ENCODE data around the gene PMVK.
A peak's percentile ranks its signal among the peaks of the same experiment; 100 is the strongest.
"Not testable (repeated sequence)": the region's sequence is repeated elsewhere in the genome, so short reads cannot be mapped to it uniquely, and the experiment has no call there.

PMVK gene

GRCh38 chr1:154912755-154913154 lies 23.8 kb downstream of the PMVK start:
- no peak for DNase-seq

- DNase-seq, result no peak
Observed at GRCh38 chr1:154911691-154912550, 24.6 kb downstream of the PMVK start.

DNA sequence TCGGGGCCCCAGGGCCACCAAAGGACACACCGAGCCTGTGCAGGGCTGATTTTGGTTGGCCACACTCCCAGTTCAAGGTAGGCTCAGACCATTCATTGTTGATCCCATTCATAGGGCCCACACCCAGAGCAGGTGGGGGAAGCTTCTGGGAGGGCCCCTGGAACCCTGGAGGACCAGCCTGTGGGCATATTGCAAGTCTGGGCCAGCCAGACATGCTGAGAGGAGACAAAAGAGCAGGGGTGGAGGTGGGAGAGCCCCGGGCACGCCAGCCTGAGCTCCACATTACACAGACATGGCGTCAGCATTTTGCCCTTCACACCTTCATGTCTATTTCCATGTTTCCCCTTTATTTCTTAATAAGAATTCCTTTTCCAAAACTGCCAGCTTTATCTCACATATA lies 25.7 kb downstream of the PMVK start:
- DNase-seq, result no peak

DNA sequence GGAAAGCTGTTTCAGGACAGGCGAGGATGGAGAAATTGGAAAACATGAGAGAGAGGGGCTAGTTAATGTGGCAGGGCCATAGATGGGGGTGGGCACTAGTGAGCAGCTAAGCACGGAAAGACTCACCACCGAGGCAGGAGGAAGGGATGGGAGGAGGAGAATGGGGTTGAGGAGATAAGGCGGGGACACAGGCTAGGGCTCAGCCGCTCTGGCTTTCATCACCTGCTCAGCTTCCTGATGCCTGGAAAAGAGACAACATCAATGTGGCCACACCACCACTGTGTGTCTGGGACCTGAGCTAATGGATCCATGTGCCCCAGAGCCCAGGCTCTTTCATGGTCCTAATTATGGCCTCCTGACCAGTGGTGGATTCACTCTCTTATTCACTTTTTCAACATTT lies 27.6 kb downstream of the PMVK start:
- DNase-seq, result no peak

DNA sequence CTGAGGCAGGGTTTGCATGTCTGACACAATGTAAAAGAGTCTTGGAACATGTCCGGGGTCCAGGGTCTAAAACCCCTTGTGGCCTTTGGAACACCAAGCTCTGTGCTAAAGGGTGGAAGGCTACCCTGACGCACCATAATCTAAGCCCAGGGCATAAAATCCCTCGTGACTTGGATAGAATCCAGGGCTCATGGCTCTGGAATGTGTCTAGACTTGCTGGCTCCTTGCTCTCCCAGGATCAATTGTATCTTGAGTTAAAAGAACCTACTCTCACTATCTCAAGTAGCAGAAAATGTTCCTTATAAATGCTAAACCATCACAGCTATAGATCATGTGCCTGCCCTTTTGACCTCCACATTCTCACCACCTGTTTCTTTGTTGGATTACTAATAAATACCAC lies 28.4 kb downstream of the PMVK start:
- DNase-seq, result not testable (repeated sequence)

GRCh38 chr1:154906621-154907081 lies 29.9 kb downstream of the PMVK start:
- no peak for DNase-seq

DNA sequence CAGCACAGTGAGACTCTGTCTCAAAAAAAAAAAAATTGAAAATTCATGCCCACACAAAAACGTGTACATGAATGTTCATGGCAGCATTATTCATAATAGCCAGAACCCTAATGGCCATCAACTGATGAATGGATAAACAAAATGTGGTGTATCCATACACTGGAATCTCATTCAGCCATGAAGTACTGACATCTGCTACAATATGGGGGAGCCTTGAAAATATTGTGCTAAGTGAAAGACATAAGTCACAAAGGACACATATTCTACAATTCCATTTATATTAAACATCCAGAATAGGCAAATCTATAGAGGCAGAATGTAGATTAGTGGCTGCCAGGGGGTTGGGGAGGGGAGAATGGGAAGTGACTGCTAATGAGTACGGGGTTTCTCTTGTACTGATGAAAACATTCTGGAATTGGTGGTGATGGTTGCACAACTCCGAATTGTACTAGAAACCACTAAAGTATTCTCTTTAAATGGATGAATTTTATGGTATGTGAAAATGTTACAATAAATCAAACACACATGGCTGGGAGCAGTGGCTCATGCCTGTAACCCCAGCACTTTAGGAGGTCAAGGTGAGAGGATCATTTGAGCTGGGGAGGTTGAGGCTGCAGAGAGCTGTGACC lies 33.5 kb downstream of the PMVK start:
- no peak for DNase-seq

GRCh38 chr1:154901591-154901990 lies 34.9 kb downstream of the PMVK start:
- DNase-seq, result no peak

DNA sequence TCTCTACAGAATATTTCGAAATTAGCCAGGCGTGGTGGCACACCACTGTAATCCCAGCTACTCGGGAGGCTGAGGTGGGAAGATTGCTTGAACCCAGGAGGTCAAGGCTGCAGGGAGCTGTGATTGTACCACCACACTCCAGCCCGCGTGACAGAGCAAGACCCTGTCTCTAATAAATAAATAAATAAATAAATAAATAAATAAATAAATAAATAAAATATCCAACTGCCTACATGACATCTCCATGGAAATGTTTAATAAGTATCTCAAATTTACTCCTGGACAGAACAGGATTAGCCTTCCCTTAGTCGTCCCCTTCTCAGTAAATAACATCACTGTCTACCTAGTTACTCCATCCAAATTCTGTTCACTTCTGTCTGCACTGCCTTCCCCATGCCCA lies 37.5 kb downstream of the PMVK start:
- no peak for DNase-seq

DNA sequence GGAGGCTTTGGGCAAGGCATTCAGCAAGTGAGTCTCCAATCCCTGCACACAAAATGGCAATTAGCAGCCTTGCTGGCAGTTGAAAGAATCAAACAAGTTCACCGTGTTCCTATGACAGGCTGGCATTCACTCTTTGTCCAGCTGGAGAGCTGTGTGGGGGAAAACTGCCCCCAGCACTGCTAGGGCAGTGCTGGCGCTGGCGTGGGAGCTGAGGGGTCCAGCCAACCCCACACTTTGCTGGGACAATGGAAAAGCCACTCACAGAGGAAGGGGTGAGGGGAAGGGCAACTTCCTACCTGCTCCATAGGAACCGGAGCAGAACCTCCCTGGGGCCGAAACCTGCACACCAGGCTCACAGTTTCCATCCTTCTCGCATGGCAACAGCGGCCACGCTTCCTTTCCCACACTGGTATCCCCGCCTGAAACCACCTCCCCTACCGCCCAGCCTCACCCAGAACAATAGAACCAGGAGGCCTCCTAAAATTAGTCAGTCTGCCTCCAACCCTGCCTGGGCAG lies 39.7 kb downstream of the PMVK start:
- no peak for DNase-seq

- DNase-seq, result no peak
Observed at GRCh38 chr1:154895798-154896197, 40.7 kb downstream of the PMVK start.

GRCh38 chr1:154891452-154891851 lies 45.1 kb downstream of the PMVK start:
- no peak for DNase-seq

DNA sequence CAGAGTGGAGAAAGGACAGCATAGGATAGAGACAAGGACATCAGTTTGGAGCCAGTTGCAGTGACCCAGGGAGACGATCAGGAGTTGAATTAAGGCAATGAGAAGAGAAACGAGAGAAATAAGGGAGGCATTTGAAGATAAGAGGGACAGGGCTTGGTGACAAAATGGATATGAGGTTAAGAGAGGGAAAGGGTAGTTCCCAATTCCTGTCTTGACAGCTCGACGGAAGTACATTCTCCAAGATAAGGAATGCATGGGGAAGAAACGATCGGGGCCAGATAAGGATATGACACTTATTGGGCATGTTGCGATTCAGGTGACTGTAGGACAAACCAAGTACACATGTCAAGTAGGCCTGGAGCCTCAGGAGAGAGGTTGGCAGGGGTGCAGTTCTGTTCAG lies 47.8 kb downstream of the PMVK start:
- no peak for DNase-seq

- no peak for DNase-seq
Observed at GRCh38 chr1:154886281-154887015, 50.1 kb downstream of the PMVK start.

DNA sequence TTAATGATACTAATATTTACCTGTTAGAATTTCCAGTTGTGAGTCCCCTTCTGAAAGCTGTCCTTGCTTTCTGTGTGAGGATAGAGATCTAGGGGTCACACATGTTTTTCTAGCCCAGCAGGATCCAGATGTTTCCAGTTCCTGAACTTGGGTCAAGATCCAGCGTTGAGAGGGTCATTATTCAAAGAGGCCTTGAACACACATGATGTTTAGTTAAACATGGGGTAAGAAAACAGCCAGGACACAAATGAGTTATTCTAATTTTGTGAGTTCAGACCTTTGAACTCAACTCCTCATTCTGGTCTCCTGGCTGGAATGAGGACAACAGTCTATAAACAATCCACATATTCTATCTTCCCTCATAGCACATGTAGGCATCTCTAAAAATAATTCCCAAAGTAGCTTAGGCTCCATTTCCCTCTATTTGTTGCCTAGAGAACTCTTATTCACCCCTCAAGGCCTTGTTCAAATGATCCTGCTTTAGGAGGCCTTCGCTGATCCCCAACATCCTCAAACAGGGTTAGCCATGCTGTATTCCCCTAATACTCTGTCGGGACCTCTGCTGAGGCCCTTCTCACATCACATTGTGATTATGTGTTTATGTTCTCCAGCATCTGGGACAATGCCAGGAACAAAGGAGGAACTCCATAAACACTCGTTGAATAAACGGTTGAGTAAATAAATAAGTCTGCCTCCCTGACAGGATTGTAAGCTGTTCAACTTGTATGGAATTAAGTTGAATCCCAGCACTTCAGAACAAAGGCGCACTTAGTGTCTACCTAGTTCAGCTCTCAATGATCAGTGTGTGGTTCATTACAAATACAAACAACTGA lies 51.4 kb downstream of the PMVK start:
- DNase-seq, result peak; percentile 75

- no peak for DNase-seq
Observed at GRCh38 chr1:154883919-154884868, 52.3 kb downstream of the PMVK start.

- DNase-seq, result no peak
Observed at GRCh38 chr1:154881820-154882535, 54.5 kb downstream of the PMVK start.

GRCh38 chr1:154880671-154881070 lies 55.8 kb downstream of the PMVK start:
- DNase-seq, result no peak

GRCh38 chr1:154879038-154879421 lies 57.5 kb downstream of the PMVK start:
- DNase-seq, result no peak

- DNase-seq, result peak; percentile 29
Observed at GRCh38 chr1:154878371-154879037, 58.0 kb downstream of the PMVK start.
